ENCODE data around the gene AOPEP. TPM values are rescaled to one million over a fixed set of nuclear protein-coding genes. Genes with fewer than 3 reads are reported as not detected.

Gene AOPEP
- total and polyA plus RNA-seq, 10 donors = 14.8 to 86.1 (median 51.3) TPM

GRCh38 chr9:94891183-94891582 lies 164.7 kb downstream of the AOPEP start:
- H3K36me3 ChIP-seq = peaks cover 0 to 5% (median 2%) of the 10 kb centered on the region in 6 donors
- no peak for TF ChIP-seq POLR2AphosphoS5 (IDR thresholded peaks at IDR 0.05)

GRCh38 chr9:94892675-94893074 lies 166.2 kb downstream of the AOPEP start:
- Histone ChIP-seq H3K36me3 (peaks cover 0 to 5% (median 2%) of the 10 kb centered on the region in 6 donors), H3K27ac (no peak overlapping the region), H3K4me1 (no peaks in the 10 kb centered on the region), H3K27me3 (replicated peaks in 1 of 7) (no peaks in the 10 kb centered on the region), H3K4me3 (no peak overlapping the region), H3K9me3 (peaks cover 0 to 21% (median 15%) of the 10 kb centered on the region in 8 donors)
- TF ChIP-seq CTCF (IDR thresholded peaks at IDR 0.05 in 8 of 11, conservative IDR thresholded peaks at IDR 0.05 in 3 of 11) (no peak), POLR2AphosphoS5 (IDR thresholded peaks at IDR 0.05) (no peak)
- 92 to 100% (median 97%) methylated on average over 1 of the region's 1 CpG for whole genome bisulfite sequencing, 5 donors
- no peak for DNase-seq
- intact Hi-C loops (cut with DNase I; ENCODE audit: low total_unique reads) = no loop called here

More at GRCh38 chr9:94891183-94891582, 164.7 kb downstream of the AOPEP start:
- Histone ChIP-seq H3K27me3 (replicated peaks in 1 of 7) (no peaks in the 10 kb centered on the region), H3K4me3 (no peak overlapping the region), H3K9me3 (peaks cover 0 to 21% (median 15%) of the 10 kb centered on the region in 8 donors), H3K4me1 (no peaks in the 10 kb centered on the region), H3K27ac (no peak overlapping the region)
- WGBS, 5 donors = 97 to 100% (median 98%) methylated on average over 1 of the region's 1 CpG
- no peak for DNase-seq
- intact Hi-C loops (cut with DNase I; ENCODE audit: low total_unique reads) = no loop called here

- TF ChIP-seq POLR2A (IDR thresholded peaks at IDR 0.05) (no peak), POLR2AphosphoS5 (IDR thresholded peaks at IDR 0.05) (no peak), CTCF (IDR thresholded peaks at IDR 0.05 in 8 of 11, conservative IDR thresholded peaks at IDR 0.05 in 3 of 11) (no peak)
- no peak overlapping the region for H3K27ac ChIP-seq
- H3K9me3 ChIP-seq = peaks cover 0 to 21% (median 15%) of the 10 kb centered on the region in 8 donors
- 61 to 88% (median 79%) methylated on average over 1 of the region's 1 CpG for WGBS, 5 donors
- DNase-seq = no peak
- H3K27me3 ChIP-seq (replicated peaks in 1 of 7) = no peaks in the 10 kb centered on the region
- peaks cover 0 to 5% (median 2%) of the 10 kb centered on the region in 6 donors for H3K36me3 ChIP-seq
- H3K4me3 ChIP-seq = no peak overlapping the region
- H3K4me1 ChIP-seq = no peaks in the 10 kb centered on the region
- intact Hi-C loops (cut with DNase I; ENCODE audit: low total_unique reads) = no loop called here
These were observed 167.7 kb downstream of the AOPEP start for GRCh38 chr9:94894094-94894699.

GRCh38 chr9:94895668-94896067 lies 169.2 kb downstream of the AOPEP start:
- TF ChIP-seq POLR2A (IDR thresholded peaks at IDR 0.05) = no peak
- no peaks in the 10 kb centered on the region for H3K36me3 ChIP-seq
- no peaks in the 10 kb centered on the region for H3K4me1 ChIP-seq
- WGBS, 5 donors = 54 to 78% (median 64%) methylated on average over 3 of the region's 3 CpGs
- no peak overlapping the region for H3K27ac ChIP-seq
- intact Hi-C loops (cut with DNase I; ENCODE audit: low total_unique reads) = no loop called here
- no peak for DNase-seq
- H3K4me3 ChIP-seq = no peak overlapping the region
- H3K27me3 ChIP-seq (replicated peaks in 1 of 7) = no peaks in the 10 kb centered on the region
- H3K9me3 ChIP-seq = peaks cover 0 to 11% (median 9%) of the 10 kb centered on the region in 8 donors

- TF ChIP-seq CTCF (IDR thresholded peaks at IDR 0.05 in 8 of 11, conservative IDR thresholded peaks at IDR 0.05 in 3 of 11) = no peak
- TF ChIP-seq POLR2AphosphoS5 (IDR thresholded peaks at IDR 0.05) = no peak
- no peak for TF ChIP-seq POLR2A (IDR thresholded peaks at IDR 0.05)
- intact Hi-C loops (cut with DNase I; ENCODE audit: low total_unique reads) = no loop called here
- no peak for DNase-seq
- H3K4me1 ChIP-seq = no peaks in the 10 kb centered on the region
- no peaks in the 10 kb centered on the region for H3K27me3 ChIP-seq (replicated peaks in 1 of 7)
- peaks cover 0 to 2% (median under 1%) of the 10 kb centered on the region in 8 donors for H3K9me3 ChIP-seq
- 92 to 96% (median 94%) methylated on average over 3 of the region's 3 CpGs for WGBS, 5 donors
- H3K36me3 ChIP-seq = no peaks in the 10 kb centered on the region
- H3K4me3 ChIP-seq = no peak overlapping the region
- H3K27ac ChIP-seq = no peak overlapping the region
These were observed 170.0 kb downstream of the AOPEP start for GRCh38 chr9:94896512-94896911.

Measured in spleen (tissue), 11 donors.